ENCODE results near the gene MMUT.
A peak's percentile ranks its signal among the peaks of the same experiment; 100 is the strongest.

The MMUT gene

DNA sequence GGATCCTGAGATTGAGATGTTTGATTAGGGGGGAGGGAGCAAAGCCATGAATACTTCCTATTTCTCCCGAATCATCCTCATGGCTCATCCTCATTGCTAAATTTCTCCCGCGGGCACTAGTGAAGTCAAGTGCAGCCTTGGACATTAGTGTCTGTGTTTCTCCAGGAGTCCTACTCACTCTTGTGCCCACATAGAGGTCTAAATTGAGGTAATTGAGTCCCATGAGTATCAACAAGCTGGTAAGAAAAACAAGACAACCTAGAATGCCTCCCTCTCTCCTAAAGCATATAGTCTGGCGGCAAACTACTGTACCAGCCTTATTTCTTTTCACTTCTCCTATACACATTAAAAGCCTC lies 537 bp upstream of the MMUT start:
- TF ChIP-seq, protein P1, sequence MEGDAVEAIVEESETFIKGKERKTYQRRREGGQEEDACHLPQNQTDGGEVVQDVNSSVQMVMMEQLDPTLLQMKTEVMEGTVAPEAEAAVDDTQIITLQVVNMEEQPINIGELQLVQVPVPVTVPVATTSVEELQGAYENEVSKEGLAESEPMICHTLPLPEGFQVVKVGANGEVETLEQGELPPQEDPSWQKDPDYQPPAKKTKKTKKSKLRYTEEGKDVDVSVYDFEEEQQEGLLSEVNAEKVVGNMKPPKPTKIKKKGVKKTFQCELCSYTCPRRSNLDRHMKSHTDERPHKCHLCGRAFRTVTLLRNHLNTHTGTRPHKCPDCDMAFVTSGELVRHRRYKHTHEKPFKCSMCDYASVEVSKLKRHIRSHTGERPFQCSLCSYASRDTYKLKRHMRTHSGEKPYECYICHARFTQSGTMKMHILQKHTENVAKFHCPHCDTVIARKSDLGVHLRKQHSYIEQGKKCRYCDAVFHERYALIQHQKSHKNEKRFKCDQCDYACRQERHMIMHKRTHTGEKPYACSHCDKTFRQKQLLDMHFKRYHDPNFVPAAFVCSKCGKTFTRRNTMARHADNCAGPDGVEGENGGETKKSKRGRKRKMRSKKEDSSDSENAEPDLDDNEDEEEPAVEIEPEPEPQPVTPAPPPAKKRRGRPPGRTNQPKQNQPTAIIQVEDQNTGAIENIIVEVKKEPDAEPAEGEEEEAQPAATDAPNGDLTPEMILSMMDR (IDR thresholded peaks at IDR 0.05; ENCODE audit: low read depth, low read length, missing control alignments): no peak
- no peak for DNase-seq (ENCODE audit: extremely low read depth, low read depth)
- H3K4me3 ChIP-seq (replicated peaks; ENCODE audit: low read depth, low read length): peak overlapping the region; percentile 90

DNA sequence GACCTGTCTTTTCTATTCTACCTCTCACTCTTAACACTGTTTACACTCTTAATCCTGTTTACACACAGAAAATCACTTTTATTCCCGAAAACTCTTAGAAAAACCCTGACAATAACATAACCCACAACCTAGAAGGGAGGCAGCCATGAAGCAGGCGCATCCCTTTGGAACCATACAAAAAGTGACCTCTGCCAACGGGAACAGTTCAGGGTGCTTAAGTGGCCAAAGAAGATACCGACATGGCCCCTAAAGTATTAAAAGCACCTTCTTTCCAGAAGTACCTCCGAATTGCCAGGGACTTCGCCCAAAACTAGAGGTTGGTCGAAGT lies 490 bp downstream of the MMUT start:
- no peak for DNase-seq (ENCODE audit: extremely low read depth, low read depth)

DNA sequence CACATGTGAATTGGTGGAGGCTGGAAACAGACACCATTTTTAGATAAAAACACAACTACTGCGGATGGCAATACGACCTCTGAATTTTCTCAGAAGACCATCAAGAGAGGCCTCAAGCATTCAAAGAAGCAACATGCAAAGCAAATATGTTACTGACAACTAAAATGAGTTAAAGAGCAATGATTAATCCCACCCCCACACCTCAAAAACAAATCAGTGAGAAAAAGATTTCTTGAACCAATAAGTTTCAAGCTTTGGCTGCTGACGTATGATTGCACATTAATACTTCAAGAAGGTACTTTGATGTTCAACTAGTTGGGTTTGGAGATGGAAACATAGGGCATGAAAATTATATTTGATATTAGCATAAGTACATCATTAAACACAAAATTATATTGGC lies 982 bp downstream of the MMUT start:
- H3K4me3 ChIP-seq (replicated peaks; ENCODE audit: low read depth, low read length): peak overlapping the region; percentile 90
- TF ChIP-seq, protein P1 (IDR thresholded peaks at IDR 0.05; ENCODE audit: low read depth, low read length, missing control alignments): no peak
- DNase-seq (ENCODE audit: extremely low read depth, low read depth): no peak

More for the DNA sequence above, 490 bp downstream of the MMUT start:
- peak overlapping the region; percentile 90 for H3K4me3 ChIP-seq (replicated peaks; ENCODE audit: low read depth, low read length)
- TF ChIP-seq, protein P1 (IDR thresholded peaks at IDR 0.05; ENCODE audit: low read depth, low read length, missing control alignments): no peak

DNA sequence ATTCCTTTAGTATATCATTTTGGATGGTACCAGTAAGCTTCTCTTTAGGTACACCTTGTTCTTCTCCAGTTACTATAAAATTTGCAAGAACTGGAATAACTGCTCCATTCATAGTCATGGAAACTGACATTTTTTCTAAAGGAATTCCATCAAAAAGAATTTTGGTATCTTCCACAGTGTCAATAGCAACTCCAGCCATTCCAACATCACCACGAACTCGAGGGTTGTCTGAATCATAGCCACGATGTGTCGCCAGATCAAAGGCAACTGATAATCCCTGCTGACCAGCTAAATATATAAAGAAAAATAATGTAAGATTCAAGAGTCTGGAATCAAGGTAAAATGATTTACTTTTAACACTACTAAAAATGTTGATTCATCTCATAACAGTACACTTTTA lies 5.3 kb downstream of the MMUT start:
- no peak for DNase-seq (ENCODE audit: extremely low read depth, low read depth)
- H3K4me3 ChIP-seq (replicated peaks; ENCODE audit: low read depth, low read length): no peak overlapping the region
- TF ChIP-seq, protein P1 (IDR thresholded peaks at IDR 0.05; ENCODE audit: low read depth, low read length, missing control alignments): no peak

DNA sequence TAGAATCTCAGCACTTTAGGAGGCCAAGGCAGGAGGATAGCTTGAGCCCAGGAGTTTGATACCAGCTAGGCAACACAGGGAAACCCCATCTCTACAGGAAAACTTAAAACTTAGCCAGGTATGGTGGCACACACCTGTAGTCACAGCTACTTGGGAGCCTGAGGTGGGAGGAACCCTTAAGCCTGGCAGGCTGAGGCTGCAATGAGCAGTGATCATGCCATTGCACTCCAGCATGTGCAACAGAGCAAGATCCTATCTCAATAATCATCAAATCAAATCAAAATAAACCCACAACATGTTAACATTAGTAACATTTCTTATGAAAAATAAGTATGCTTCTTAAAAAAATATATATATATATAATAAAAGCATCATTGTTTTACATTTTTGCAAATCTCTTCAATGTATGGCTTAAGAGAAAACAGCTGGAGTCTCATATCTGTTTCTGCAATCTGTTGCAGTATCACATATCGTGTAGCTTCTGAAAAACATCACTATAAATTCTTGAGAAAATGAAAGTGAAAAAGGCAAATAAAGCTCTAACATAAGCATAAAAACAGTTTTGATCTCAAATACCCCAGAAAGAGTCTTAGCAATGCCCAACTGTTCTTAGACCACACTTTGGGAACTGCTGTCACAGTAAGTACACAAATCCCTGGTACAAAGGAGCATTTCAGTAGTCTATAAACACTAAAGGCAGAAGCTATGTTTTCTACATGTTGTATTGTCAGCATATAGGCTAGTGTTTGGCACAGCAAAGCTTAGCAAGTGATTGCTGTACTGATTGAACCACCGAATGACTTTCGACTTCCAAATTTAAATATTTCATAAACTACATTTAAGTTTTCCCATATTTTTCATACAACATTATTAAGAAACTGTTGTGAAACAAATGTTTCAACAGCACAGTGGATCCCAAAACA lies 8.0 kb downstream of the MMUT start:
- TF ChIP-seq, protein P1 (IDR thresholded peaks at IDR 0.05; ENCODE audit: low read depth, low read length, missing control alignments): no peak
- H3K4me3 ChIP-seq (replicated peaks; ENCODE audit: low read depth, low read length): no peak overlapping the region
- DNase-seq (ENCODE audit: extremely low read depth, low read depth): no peak

DNA sequence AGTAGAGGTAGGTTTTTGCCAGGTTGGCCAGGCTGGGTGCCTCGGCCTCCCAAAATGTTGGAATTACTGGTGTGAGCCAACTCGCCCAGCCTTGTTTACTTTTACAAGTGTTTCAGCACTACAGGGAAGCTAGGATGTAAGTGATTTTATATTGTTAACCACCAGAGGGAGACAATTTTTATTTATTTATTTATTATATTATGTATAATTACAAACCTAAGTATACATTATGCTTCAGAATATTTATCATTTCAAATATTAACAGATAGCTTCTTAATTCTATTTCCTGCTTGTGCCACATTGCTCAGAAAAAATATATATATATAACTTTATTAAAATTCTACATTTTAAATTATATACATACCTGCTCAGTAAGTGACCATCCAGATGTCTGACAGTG lies 9.8 kb downstream of the MMUT start:
- DNase-seq (ENCODE audit: extremely low read depth, low read depth): no peak
- TF ChIP-seq, protein P1 (IDR thresholded peaks at IDR 0.05; ENCODE audit: low read depth, low read length, missing control alignments): no peak
- H3K4me3 ChIP-seq (replicated peaks; ENCODE audit: low read depth, low read length): no peak overlapping the region

Measured in HFF-Myc (cell line).